HG02623 (cell line): ENCODE data around the gene SH3RF3.

Source experiments
- ATAC-seq: cut with Tn5 transposase; IDR thresholded peaks from one replicate; pipeline ENCODE4 v1.9.1; 2021; ENCODE audit warnings: moderate library complexity; ENCODE audit not compliant: unreplicated experiment

The SH3RF3 gene

GRCh38 chr2:109330056-109330455 is 201.1 kb downstream of the SH3RF3 start:
- ATAC-seq: no peak

GRCh38 chr2:109331081-109331480 is 202.1 kb downstream of the SH3RF3 start:
- ATAC-seq: no peak

GRCh38 chr2:109331896-109332848 is 203.2 kb downstream of the SH3RF3 start:
- no peak for ATAC-seq

GRCh38 chr2:109332880-109333279 is 203.9 kb downstream of the SH3RF3 start:
- no peak for ATAC-seq

- no peak for ATAC-seq
Measured at GRCh38 chr2:109333414-109334210, 204.6 kb downstream of the SH3RF3 start.

GRCh38 chr2:109335631-109336176 is 206.7 kb downstream of the SH3RF3 start:
- no peak for ATAC-seq

GRCh38 chr2:109336296-109336695 is 207.3 kb downstream of the SH3RF3 start:
- no peak for ATAC-seq

GRCh38 chr2:109337221-109337620 is 208.2 kb downstream of the SH3RF3 start:
- no peak for ATAC-seq

GRCh38 chr2:109339519-109339966 is 210.5 kb downstream of the SH3RF3 start:
- ATAC-seq: no peak

GRCh38 chr2:109340381-109340780 is 211.4 kb downstream of the SH3RF3 start:
- ATAC-seq: no peak

GRCh38 chr2:109341355-109342255 is 212.6 kb downstream of the SH3RF3 start:
- ATAC-seq: no peak

GRCh38 chr2:109342256-109342850 is 213.3 kb downstream of the SH3RF3 start:
- ATAC-seq: no peak

GRCh38 chr2:109342930-109343329 is 213.9 kb downstream of the SH3RF3 start:
- ATAC-seq: no peak

GRCh38 chr2:109343460-109343859 is 214.5 kb downstream of the SH3RF3 start:
- ATAC-seq: no peak

GRCh38 chr2:109344270-109344805 is 215.3 kb downstream of the SH3RF3 start:
- ATAC-seq: no peak

- ATAC-seq: no peak
Measured at GRCh38 chr2:109345091-109345490, 216.1 kb downstream of the SH3RF3 start.

- no peak for ATAC-seq
Measured at GRCh38 chr2:109345653-109346480, 216.9 kb downstream of the SH3RF3 start.

GRCh38 chr2:109346601-109347228 is 217.7 kb downstream of the SH3RF3 start:
- ATAC-seq: no peak
